ENCODE measurements around the gene PARP15. TPM values are rescaled to one million over a fixed set of nuclear protein-coding genes. Genes with fewer than 3 reads are reported as not detected.
"Not testable (repeated sequence)": the region's sequence is repeated elsewhere in the genome, so short reads cannot be mapped to it uniquely, and the experiment has no call there.

The PARP15 gene
- total RNA-seq, 2 experiments from 2014 or later: 41.6 to 41.8 TPM

DNA sequence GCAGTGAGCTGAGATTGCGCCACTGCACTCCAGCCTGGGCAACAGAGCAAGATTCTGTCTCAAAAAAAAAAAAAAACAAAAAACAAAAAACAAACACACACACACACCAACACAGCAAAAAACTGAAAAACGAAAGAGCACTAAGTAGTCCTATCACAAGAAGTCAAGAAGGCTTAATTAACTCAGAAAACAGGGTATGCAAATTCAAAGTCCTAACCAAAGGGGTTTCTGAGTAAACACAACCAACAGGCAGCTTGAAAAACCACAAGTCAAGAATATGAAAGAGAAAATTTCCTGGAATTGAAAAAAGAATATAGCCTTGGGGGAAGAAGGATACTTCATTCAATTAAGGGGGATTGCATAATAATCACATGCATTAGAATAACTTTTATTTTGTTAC is 65.5 kb downstream of the PARP15 start:
- Mint-ChIP-seq H3K36me3 (ENCODE audit: low read depth) (peaks cover 7% of the 10 kb centered on the region), H3K27me3 (no peaks in the 10 kb centered on the region), H3K4me3 (no peak overlapping the region), H3K9me3 (no peaks in the 10 kb centered on the region), H3K27ac (no peak overlapping the region), H3K4me1 (ENCODE audit: low read depth) (no peaks in the 10 kb centered on the region)
- Histone ChIP-seq H3K4me1 (ENCODE audit: insufficient read depth, low read length) (peaks cover 14% of the 10 kb centered on the region), H3K4me3 (ENCODE audit: low read length) (no peak overlapping the region), H3K27ac (ENCODE audit: low read depth in 1 of 2, low read length in 2 of 2) (no peak overlapping the region), H3K9me3 (ENCODE audit: control insufficient read depth in 1 of 2, insufficient read depth in 1 of 2, low read length in 2 of 2) (no peaks in the 10 kb centered on the region), H3K27me3 (ENCODE audit: control insufficient read depth in 1 of 2, insufficient read depth in 2 of 2, low read length in 2 of 2) (no peaks in the 10 kb centered on the region), H3K36me3 (ENCODE audit: insufficient read depth, low read length) (no peaks in the 10 kb centered on the region)
- no peak for ATAC-seq (ENCODE audit: poor library complexity)
- peak in 1 of 14 experiments; percentile 36 for DNase-seq
- TF ChIP-seq, protein P1, sequence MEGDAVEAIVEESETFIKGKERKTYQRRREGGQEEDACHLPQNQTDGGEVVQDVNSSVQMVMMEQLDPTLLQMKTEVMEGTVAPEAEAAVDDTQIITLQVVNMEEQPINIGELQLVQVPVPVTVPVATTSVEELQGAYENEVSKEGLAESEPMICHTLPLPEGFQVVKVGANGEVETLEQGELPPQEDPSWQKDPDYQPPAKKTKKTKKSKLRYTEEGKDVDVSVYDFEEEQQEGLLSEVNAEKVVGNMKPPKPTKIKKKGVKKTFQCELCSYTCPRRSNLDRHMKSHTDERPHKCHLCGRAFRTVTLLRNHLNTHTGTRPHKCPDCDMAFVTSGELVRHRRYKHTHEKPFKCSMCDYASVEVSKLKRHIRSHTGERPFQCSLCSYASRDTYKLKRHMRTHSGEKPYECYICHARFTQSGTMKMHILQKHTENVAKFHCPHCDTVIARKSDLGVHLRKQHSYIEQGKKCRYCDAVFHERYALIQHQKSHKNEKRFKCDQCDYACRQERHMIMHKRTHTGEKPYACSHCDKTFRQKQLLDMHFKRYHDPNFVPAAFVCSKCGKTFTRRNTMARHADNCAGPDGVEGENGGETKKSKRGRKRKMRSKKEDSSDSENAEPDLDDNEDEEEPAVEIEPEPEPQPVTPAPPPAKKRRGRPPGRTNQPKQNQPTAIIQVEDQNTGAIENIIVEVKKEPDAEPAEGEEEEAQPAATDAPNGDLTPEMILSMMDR (IDR thresholded peaks at IDR 0.05): no peak
- POLR2A ChIA-PET: no interaction called here
- CTCF ChIA-PET: no interaction called here
- intact Hi-C loops (cut with DNase I, micrococcal nuclease): no loop called here

DNA sequence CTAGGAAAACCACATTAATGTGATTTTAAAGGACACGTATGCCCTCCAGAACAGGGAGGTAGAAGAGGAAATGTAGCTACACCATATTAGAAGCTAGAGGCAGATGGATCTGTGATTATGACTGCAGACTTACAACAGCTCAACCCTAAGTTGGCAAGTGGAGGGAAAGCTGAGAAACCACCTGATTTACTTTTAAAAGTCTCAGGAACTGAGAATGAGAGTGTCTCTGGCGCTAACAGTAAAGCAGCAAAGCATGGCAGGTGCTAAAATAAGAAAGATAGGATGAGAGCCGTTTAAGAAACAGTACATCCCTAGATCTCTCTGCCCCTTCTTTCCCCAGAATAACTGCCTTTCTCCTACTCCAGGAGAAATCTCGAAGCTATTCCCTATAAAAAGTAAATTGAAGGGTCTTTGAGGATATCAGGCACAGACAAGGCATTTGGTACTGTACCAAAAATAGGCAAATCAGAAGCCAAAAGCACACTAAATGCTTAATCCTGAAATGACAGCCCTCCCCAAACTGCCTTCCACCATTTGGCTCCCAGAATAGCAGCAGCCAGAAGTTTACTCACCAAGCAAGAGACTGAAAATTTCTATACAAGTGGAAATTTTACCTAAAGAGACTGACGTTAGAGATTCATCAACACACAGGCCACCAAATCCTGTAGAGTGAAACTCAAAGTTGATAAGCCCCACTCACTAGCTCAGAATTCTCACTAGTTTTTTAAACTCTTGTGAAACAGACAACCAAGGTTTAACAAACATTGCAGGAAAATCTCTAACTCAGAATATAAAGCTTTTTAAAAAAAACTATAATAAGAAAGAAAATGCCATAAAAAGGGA is 68.9 kb downstream of the PARP15 start:
- Mint-ChIP-seq H3K27me3 (no peaks in the 10 kb centered on the region), H3K9me3 (no peaks in the 10 kb centered on the region), H3K36me3 (ENCODE audit: low read depth) (no peaks in the 10 kb centered on the region), H3K27ac (no peak overlapping the region), H3K4me1 (ENCODE audit: low read depth) (no peaks in the 10 kb centered on the region), H3K4me3 (no peak overlapping the region)
- ChIA-PET POLR2A (no interaction called here), CTCF (no interaction called here)
- intact Hi-C loops (cut with DNase I, micrococcal nuclease): no loop called here
- Histone ChIP-seq H3K4me1 (ENCODE audit: insufficient read depth, low read length) (peaks cover 14% of the 10 kb centered on the region), H3K4me3 (ENCODE audit: low read length) (no peak overlapping the region), H3K9me3 (ENCODE audit: control insufficient read depth in 1 of 2, insufficient read depth in 1 of 2, low read length in 2 of 2) (no peaks in the 10 kb centered on the region), H3K27me3 (ENCODE audit: control insufficient read depth in 1 of 2, insufficient read depth in 2 of 2, low read length in 2 of 2) (no peaks in the 10 kb centered on the region), H3K36me3 (ENCODE audit: insufficient read depth, low read length) (no peaks in the 10 kb centered on the region), H3K27ac (ENCODE audit: low read depth in 1 of 2, low read length in 2 of 2) (no peak overlapping the region)
- DNase-seq (peak in 2 of 14 experiments; percentile 53 to 65), ATAC-seq (ENCODE audit: poor library complexity) (no peak)
- TF ChIP-seq, protein P1 (IDR thresholded peaks at IDR 0.05): no peak

DNA sequence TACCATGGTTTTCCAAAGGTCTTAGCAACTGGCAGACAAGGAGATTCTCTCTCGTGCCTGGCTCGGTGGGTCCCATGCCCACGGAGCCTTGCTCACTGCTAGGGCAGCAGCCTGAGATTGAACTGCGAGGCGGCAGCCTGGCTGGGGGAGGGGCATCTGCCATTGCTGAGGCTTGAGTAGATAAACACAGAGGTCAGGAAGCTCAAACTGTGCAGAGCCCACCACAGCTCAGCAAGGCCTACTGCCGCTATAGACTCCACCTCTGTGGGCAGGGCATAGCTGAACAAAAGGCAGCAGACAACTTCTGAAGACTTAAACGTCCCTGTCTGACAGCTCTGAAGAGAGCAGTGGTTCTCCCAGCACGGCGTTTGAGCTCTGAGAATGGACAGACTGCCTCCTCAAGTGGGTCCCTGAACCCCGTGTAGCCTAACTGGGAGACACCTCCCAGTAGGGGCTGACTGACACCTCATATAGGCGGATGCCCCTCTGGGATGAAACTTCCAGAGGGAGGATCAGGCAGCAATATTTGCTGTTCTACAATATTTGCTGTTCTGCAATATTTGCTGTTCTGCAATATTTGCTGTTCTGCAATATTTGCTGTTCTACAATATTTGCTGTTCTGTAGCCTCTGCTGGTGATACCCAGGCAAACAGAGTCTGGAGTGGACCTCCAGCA is 73.9 kb downstream of the PARP15 start:
- DNase-seq; H3K4me1 Mint-ChIP-seq (ENCODE audit: low read depth); POLR2A ChIA-PET; H3K36me3 ChIP-seq (ENCODE audit: insufficient read depth, low read length); CTCF ChIA-PET; H3K4me3 ChIP-seq (ENCODE audit: low read length); H3K27ac ChIP-seq (ENCODE audit: low read depth in 1 of 2, low read length in 2 of 2); H3K4me3 Mint-ChIP-seq; H3K9me3 Mint-ChIP-seq; H3K27ac Mint-ChIP-seq; H3K36me3 Mint-ChIP-seq (ENCODE audit: low read depth); H3K27me3 ChIP-seq (ENCODE audit: control insufficient read depth in 1 of 2, insufficient read depth in 2 of 2, low read length in 2 of 2); intact Hi-C loops (cut with DNase I, micrococcal nuclease); H3K9me3 ChIP-seq (ENCODE audit: control insufficient read depth in 1 of 2, insufficient read depth in 1 of 2, low read length in 2 of 2); ATAC-seq (ENCODE audit: poor library complexity); H3K4me1 ChIP-seq (ENCODE audit: insufficient read depth, low read length): not testable (repeated sequence)
- peaks cover 14% of the 10 kb centered on the region for H3K27me3 Mint-ChIP-seq

DNA sequence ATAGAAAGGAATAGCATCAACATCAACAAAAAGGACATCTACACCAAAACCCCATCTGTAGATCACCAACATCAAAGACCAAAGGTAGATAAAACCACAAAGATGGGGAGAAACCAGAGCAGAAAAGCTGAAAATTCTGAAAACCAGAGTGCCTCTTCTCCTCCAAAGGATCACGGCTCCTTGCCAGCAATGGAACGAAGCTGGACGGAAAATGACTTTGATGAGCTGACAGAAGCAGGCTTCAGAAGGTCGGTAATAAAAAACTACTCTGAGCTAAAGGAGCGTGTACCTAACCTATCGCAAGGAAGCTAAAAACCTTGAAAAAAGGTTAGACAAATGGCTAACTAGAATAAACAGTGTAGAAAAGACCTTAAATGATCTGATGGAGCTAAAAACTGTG is 74.5 kb downstream of the PARP15 start:
- ATAC-seq (ENCODE audit: poor library complexity); H3K4me3 ChIP-seq (ENCODE audit: low read length); H3K36me3 Mint-ChIP-seq (ENCODE audit: low read depth); H3K4me1 ChIP-seq (ENCODE audit: insufficient read depth, low read length); POLR2A ChIA-PET; H3K4me1 Mint-ChIP-seq (ENCODE audit: low read depth); H3K27ac ChIP-seq (ENCODE audit: low read depth in 1 of 2, low read length in 2 of 2); H3K27me3 ChIP-seq (ENCODE audit: control insufficient read depth in 1 of 2, insufficient read depth in 2 of 2, low read length in 2 of 2); H3K9me3 Mint-ChIP-seq; H3K36me3 ChIP-seq (ENCODE audit: insufficient read depth, low read length); H3K9me3 ChIP-seq (ENCODE audit: control insufficient read depth in 1 of 2, insufficient read depth in 1 of 2, low read length in 2 of 2); DNase-seq; H3K27ac Mint-ChIP-seq; intact Hi-C loops (cut with DNase I, micrococcal nuclease); CTCF ChIA-PET; H3K4me3 Mint-ChIP-seq: not testable (repeated sequence)
- peaks cover 14% of the 10 kb centered on the region for H3K27me3 Mint-ChIP-seq

DNA sequence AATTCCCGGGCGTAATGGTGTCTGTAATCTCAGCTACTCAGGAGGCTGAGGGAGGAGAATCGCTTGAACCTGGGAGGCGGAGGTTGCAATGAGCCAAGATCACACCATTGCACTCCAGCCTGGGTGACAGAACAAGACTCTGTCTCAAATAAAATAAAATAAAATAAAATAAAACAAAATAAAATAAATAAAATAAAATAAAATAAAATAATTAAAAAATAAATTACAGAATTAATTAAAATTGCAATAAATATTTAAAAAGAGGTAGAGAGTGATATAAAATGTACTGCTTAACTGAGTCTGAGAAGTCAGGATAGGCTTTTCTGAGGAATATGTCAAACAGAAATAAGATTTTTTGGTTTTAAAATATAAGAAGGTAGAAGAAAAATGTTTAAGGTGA is 80.9 kb downstream of the PARP15 start:
- H3K36me3 Mint-ChIP-seq (ENCODE audit: low read depth); H3K27ac ChIP-seq (ENCODE audit: low read depth in 1 of 2, low read length in 2 of 2); intact Hi-C loops (cut with DNase I, micrococcal nuclease); H3K4me1 ChIP-seq (ENCODE audit: insufficient read depth, low read length); H3K4me3 Mint-ChIP-seq; POLR2A ChIA-PET; ATAC-seq (ENCODE audit: poor library complexity); H3K4me1 Mint-ChIP-seq (ENCODE audit: low read depth); H3K27ac Mint-ChIP-seq; H3K9me3 ChIP-seq (ENCODE audit: control insufficient read depth in 1 of 2, insufficient read depth in 1 of 2, low read length in 2 of 2); DNase-seq; H3K27me3 ChIP-seq (ENCODE audit: control insufficient read depth in 1 of 2, insufficient read depth in 2 of 2, low read length in 2 of 2); H3K4me3 ChIP-seq (ENCODE audit: low read length); CTCF ChIA-PET; H3K36me3 ChIP-seq (ENCODE audit: insufficient read depth, low read length); H3K27me3 Mint-ChIP-seq; H3K9me3 Mint-ChIP-seq: not testable (repeated sequence)

Data from CD4-positive, alpha-beta T cell (primary cell).